HL-60 (cell line): ENCODE measurements around the gene WNT7A.

Source experiments
- GABPA ChIP-seq: IDR thresholded peaks from 2 replicates; pipeline ENCODE4 v1.6.1; 2012; ENCODE audit warnings: low read depth
- POLR2AphosphoS5 ChIP-seq: IDR thresholded peaks from 2 replicates; pipeline ENCODE4 v1.6.1; 2012; ENCODE audit warnings: low read depth
- SPI1 ChIP-seq: IDR thresholded peaks from 2 replicates; pipeline ENCODE4 v1.6.1; 2012; ENCODE audit warnings: low read depth, mild to moderate bottlenecking, borderline replicate concordance
- TF ChIP-seq, protein P1 (sequence below): IDR thresholded peaks from one replicate; pipeline ENCODE4 v1.5.1; 2011; ENCODE audit warnings: low read length, control low read depth, inconsistent platforms; ENCODE audit not compliant: insufficient read depth
- TF ChIP-seq, protein P2 (sequence below): IDR thresholded peaks from 2 replicates; pipeline ENCODE4 v1.6.1; 2012; ENCODE audit warnings: low read depth; ENCODE audit not compliant: insufficient replicate concordance

DNA sequence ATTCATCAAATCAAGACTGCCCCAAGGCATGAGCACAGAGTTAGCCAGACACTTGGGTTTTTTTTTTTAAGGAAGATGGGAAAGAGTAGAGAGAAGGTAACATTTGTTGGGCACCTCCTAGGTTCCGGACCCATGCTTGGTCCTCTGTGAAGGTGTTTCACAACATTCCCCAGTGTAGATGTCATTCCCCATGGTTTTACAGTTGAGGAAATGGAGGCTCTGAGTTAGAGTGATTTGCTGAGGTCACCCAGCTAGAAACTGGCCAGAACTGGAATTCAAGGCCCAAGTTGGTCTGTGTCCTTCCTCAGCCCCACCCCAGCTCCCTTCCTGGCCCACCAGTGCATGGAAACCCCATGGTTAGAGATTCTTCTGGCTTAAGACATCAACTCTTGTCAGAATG is 19.9 kb downstream of the WNT7A start:
- TF ChIP-seq, protein P1, sequence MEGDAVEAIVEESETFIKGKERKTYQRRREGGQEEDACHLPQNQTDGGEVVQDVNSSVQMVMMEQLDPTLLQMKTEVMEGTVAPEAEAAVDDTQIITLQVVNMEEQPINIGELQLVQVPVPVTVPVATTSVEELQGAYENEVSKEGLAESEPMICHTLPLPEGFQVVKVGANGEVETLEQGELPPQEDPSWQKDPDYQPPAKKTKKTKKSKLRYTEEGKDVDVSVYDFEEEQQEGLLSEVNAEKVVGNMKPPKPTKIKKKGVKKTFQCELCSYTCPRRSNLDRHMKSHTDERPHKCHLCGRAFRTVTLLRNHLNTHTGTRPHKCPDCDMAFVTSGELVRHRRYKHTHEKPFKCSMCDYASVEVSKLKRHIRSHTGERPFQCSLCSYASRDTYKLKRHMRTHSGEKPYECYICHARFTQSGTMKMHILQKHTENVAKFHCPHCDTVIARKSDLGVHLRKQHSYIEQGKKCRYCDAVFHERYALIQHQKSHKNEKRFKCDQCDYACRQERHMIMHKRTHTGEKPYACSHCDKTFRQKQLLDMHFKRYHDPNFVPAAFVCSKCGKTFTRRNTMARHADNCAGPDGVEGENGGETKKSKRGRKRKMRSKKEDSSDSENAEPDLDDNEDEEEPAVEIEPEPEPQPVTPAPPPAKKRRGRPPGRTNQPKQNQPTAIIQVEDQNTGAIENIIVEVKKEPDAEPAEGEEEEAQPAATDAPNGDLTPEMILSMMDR: no peak
- TF ChIP-seq GABPA: no peak
- TF ChIP-seq, protein P2, sequence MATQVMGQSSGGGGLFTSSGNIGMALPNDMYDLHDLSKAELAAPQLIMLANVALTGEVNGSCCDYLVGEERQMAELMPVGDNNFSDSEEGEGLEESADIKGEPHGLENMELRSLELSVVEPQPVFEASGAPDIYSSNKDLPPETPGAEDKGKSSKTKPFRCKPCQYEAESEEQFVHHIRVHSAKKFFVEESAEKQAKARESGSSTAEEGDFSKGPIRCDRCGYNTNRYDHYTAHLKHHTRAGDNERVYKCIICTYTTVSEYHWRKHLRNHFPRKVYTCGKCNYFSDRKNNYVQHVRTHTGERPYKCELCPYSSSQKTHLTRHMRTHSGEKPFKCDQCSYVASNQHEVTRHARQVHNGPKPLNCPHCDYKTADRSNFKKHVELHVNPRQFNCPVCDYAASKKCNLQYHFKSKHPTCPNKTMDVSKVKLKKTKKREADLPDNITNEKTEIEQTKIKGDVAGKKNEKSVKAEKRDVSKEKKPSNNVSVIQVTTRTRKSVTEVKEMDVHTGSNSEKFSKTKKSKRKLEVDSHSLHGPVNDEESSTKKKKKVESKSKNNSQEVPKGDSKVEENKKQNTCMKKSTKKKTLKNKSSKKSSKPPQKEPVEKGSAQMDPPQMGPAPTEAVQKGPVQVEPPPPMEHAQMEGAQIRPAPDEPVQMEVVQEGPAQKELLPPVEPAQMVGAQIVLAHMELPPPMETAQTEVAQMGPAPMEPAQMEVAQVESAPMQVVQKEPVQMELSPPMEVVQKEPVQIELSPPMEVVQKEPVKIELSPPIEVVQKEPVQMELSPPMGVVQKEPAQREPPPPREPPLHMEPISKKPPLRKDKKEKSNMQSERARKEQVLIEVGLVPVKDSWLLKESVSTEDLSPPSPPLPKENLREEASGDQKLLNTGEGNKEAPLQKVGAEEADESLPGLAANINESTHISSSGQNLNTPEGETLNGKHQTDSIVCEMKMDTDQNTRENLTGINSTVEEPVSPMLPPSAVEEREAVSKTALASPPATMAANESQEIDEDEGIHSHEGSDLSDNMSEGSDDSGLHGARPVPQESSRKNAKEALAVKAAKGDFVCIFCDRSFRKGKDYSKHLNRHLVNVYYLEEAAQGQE: no peak
- no peak for TF ChIP-seq POLR2AphosphoS5
- TF ChIP-seq SPI1: no peak
